HEK293 (cell line): ENCODE results near the gene GNB3.
A peak's percentile ranks its signal among the peaks of the same experiment; 100 is the strongest.

Experiments
- CTCF ChIA-PET: fragments of 350-600 bp; formaldehyde crosslinking; extraction: SDS; loops from one replicate; lab custom pipeline; 2021; ENCODE audit warnings: antibody characterized with exemption; lab: Yijun Ruan, JAX
- POLR2A ChIA-PET: fragments of 300-600 bp; formaldehyde crosslinking; extraction: SDS; loops from one replicate; lab custom pipeline; 2020; ENCODE audit warnings: antibody characterized with exemption, inconsistent platforms; lab: Yijun Ruan, JAX
- H3K27ac ChIP-seq: fragments of 200-500 bp; sonication (Bioruptor generic); 2 replicates; pipeline ENCODE4 v1.5.1; 2014; ENCODE audit warnings: low read depth, low read length, control low read depth, inconsistent platforms; ENCODE audit errors: extremely low read depth
- H3K36me3 ChIP-seq, 2 experiments: fragments of 200-500 bp in 1 of 2; sonication (Bioruptor generic) in 1 of 2; 1 replicate in 1 of 2; 2 replicates in 1 of 2; pipeline ENCODE4 v1.5.1; 2014 to 2017; ENCODE audit warnings: inconsistent platforms in 2 of 2, low read length in 2 of 2; ENCODE audit not compliant: control insufficient read depth in 2 of 2, insufficient read depth in 1 of 2
- H3K4me1 ChIP-seq: fragments of 200-500 bp; sonication (Bioruptor generic); 2 replicates; pipeline ENCODE4 v1.5.1; 2014; ENCODE audit warnings: mild to moderate bottlenecking, low read length, inconsistent platforms; ENCODE audit not compliant: control insufficient read depth, insufficient read depth
- H3K4me3 ChIP-seq: 2 replicates; pipeline ENCODE4 v1.5.1; 2011; ENCODE audit warnings: low read depth, mild to moderate bottlenecking, control low read depth, low read length, moderate library complexity
- H3K9me3 ChIP-seq: fragments of 200-500 bp; sonication (Bioruptor generic); 2 replicates; pipeline ENCODE4 v1.5.1; 2014; ENCODE audit warnings: low read depth, low read length, inconsistent platforms; ENCODE audit not compliant: control insufficient read depth, insufficient read depth
- CTCF ChIP-seq: fragments of 450-650 bp; formaldehyde crosslinking; IDR thresholded peaks from 2 replicates; pipeline ENCODE4 v1.5.1; 2016; ENCODE audit warnings: missing biosample characterization, missing genetic modification characterization
- PRDM1 ChIP-seq: fragments of 450-650 bp; formaldehyde crosslinking; IDR thresholded peaks from 2 replicates; pipeline ENCODE4; 2016; ENCODE audit warnings: missing biosample characterization, missing genetic modification characterization
- PRDM10 ChIP-seq: fragments of 450-650 bp; formaldehyde crosslinking; IDR thresholded peaks from 2 replicates; pipeline ENCODE4 v1.5.1; 2016; ENCODE audit warnings: missing biosample characterization, missing genetic modification characterization
- PRDM6 ChIP-seq: fragments of 450-650 bp; formaldehyde crosslinking; IDR thresholded peaks from 2 replicates; pipeline ENCODE4 v1.5.1; 2017; ENCODE audit warnings: missing biosample characterization, missing genetic modification characterization
- REST ChIP-seq: fragments of 450-650 bp; formaldehyde crosslinking; IDR thresholded peaks from 2 replicates; pipeline ENCODE4 v1.5.1; 2016; ENCODE audit warnings: missing biosample characterization, missing genetic modification characterization
- ZBTB6 ChIP-seq: fragments of 450-650 bp; formaldehyde crosslinking; IDR thresholded peaks from 2 replicates; pipeline ENCODE4 v1.5.1; 2017; ENCODE audit warnings: missing biosample characterization, missing genetic modification characterization
- ZEB2 ChIP-seq: fragments of 450-650 bp; formaldehyde crosslinking; IDR thresholded peaks from 2 replicates; pipeline ENCODE4 v1.5.1; 2016; ENCODE audit warnings: missing biosample characterization, missing genetic modification characterization
- ZFHX2 ChIP-seq: fragments of 450-650 bp; formaldehyde crosslinking; conservative IDR thresholded peaks from 2 replicates; pipeline ENCODE4 v1.5.1; 2016; ENCODE audit warnings: missing biosample characterization, missing genetic modification characterization
- ZFP69B ChIP-seq: fragments of 450-650 bp; formaldehyde crosslinking; IDR thresholded peaks from 2 replicates; pipeline ENCODE4 v1.5.1; 2016; ENCODE audit warnings: missing biosample characterization, missing genetic modification characterization
- ZNF10 ChIP-seq: fragments of 450-650 bp; formaldehyde crosslinking; IDR thresholded peaks from 2 replicates; pipeline ENCODE4 v1.5.1; 2017; ENCODE audit warnings: missing biosample characterization, missing genetic modification characterization
- ZNF24 ChIP-seq: fragments of 450-650 bp; formaldehyde crosslinking; IDR thresholded peaks from 2 replicates; pipeline ENCODE4 v1.5.1; 2016; ENCODE audit warnings: missing biosample characterization, missing genetic modification characterization
- ZNF311 ChIP-seq: fragments of 450-650 bp; formaldehyde crosslinking; IDR thresholded peaks from 2 replicates; pipeline ENCODE4 v1.5.1; 2017; ENCODE audit warnings: missing biosample characterization, missing genetic modification characterization, borderline replicate concordance
- ZNF366 ChIP-seq: fragments of 450-650 bp; formaldehyde crosslinking; conservative IDR thresholded peaks from 2 replicates; pipeline ENCODE4 v1.5.1; 2016; ENCODE audit warnings: missing biosample characterization, missing genetic modification characterization
- ZNF580 ChIP-seq: fragments of 450-650 bp; formaldehyde crosslinking; IDR thresholded peaks from 2 replicates; pipeline ENCODE4 v1.5.1; 2016; ENCODE audit warnings: missing biosample characterization, missing genetic modification characterization
- ZNF600 ChIP-seq: fragments of 450-650 bp; formaldehyde crosslinking; IDR thresholded peaks from 2 replicates; pipeline ENCODE4 v1.5.1; 2016; ENCODE audit warnings: missing biosample characterization, missing genetic modification characterization
- ZNF610 ChIP-seq: fragments of 450-650 bp; formaldehyde crosslinking; IDR thresholded peaks from 2 replicates; pipeline ENCODE4 v1.5.1; 2016; ENCODE audit warnings: missing biosample characterization, missing genetic modification characterization, borderline replicate concordance
- ZNF629 ChIP-seq: fragments of 450-650 bp; formaldehyde crosslinking; IDR thresholded peaks from 2 replicates; pipeline ENCODE4 v1.5.1; 2017; ENCODE audit warnings: missing biosample characterization, missing genetic modification characterization
- ZNF654 ChIP-seq: fragments of 450-650 bp; formaldehyde crosslinking; IDR thresholded peaks from 2 replicates; pipeline ENCODE4 v1.5.1; 2016; ENCODE audit warnings: low read depth, missing biosample characterization, missing genetic modification characterization
- ZNF777 ChIP-seq: fragments of 450-650 bp; formaldehyde crosslinking; IDR thresholded peaks from 2 replicates; pipeline ENCODE4 v1.5.1; 2017; ENCODE audit warnings: missing biosample characterization, missing genetic modification characterization, borderline replicate concordance
- ZSCAN30 ChIP-seq: fragments of 450-650 bp; IDR thresholded peaks from 2 replicates; pipeline ENCODE4 v1.5.1; 2018; ENCODE audit warnings: missing biosample characterization, mild to moderate bottlenecking, missing genetic modification characterization, moderate library complexity

The GNB3 gene

GRCh38 chr12:6824901-6825381 is 15.8 kb upstream of the GNB3 start:
- Histone ChIP-seq H3K27ac (no peak overlapping the region), H3K4me1 (peaks cover 6% of the 10 kb centered on the region; the same call in 1 of the 2 replicates), H3K9me3 (no peaks in the 10 kb centered on the region), H3K36me3 (peaks cover 0 to 5% of the 10 kb centered on the region in 2 experiments; a peak in 1 of 3 replicates), H3K4me3 (no peak overlapping the region)
- POLR2A ChIA-PET: interaction anchor here (0.7 kb wide), 1 partner anchor 58 kb away, joined by 3 read pairs; no protein-coding TSS in a partner anchor
- CTCF ChIA-PET: interaction anchor here (0.5 to 8.1 kb wide), 33 partner anchors 10 to 1280 kb away, joined by 3 to 116 read pairs (median 4); partner anchors contain the start of genes CDCA3, GNB3, LAG3 and MLF2
- TF ChIP-seq PRDM10 (tag by site-specific recombination): no peak
- TF ChIP-seq ZNF610: no peak
- peak; percentile 99 for TF ChIP-seq ZBTB6
- TF ChIP-seq ZNF366: peak; percentile 31; the same call in 1 of the 2 replicates

- H3K4me3 ChIP-seq: no peak overlapping the region
- H3K9me3 ChIP-seq: no peaks in the 10 kb centered on the region
- TF ChIP-seq ZNF311 (tag by site-specific recombination) (no peak), ZEB2 (peak; percentile 36; the same call in 1 of the 2 replicates), ZNF629 (tag by site-specific recombination) (peak; percentile 41; the same call in 1 of the 2 replicates), PRDM6 (tag by site-specific recombination) (no peak), CTCF (peak; percentile 96), ZFP69B (no peak), ZSCAN30 (tag by site-specific recombination) (peak; percentile 48; the same call in 1 of the 2 replicates), ZNF654 (tag by site-specific recombination) (peak; percentile 97), REST (tag by site-specific recombination) (0 out of 2 replicates have a peak, but pooled peaks have one; percentile 29), ZNF777 (tag by site-specific recombination) (peak; percentile 39; the same call in 1 of the 2 replicates), ZNF600 (tag by site-specific recombination) (peak; percentile 82; the same call in 1 of the 2 replicates), ZNF580 (tag by site-specific recombination) (0 out of 2 replicates have a peak, but pooled peaks have one; percentile 28), ZFHX2 (tag by site-specific recombination) (peak; percentile 11), ZNF24 (tag by site-specific recombination) (0 out of 2 replicates have a peak, but pooled peaks have one; percentile 43), PRDM1 (peak; percentile 70), ZNF10 (tag by site-specific recombination) (0 out of 2 replicates have a peak, but pooled peaks have one; percentile 41)
Observed at GRCh38 chr12:6825398-6826124, 15.2 kb upstream of the GNB3 start.

More at GRCh38 chr12:6825398-6826124, 15.2 kb upstream of the GNB3 start:
- H3K4me1 ChIP-seq: peaks cover 6% of the 10 kb centered on the region; the same call in 1 of the 2 replicates
- peaks cover 0 to 11% of the 10 kb centered on the region in 2 experiments; a peak in 1 of 3 replicates for H3K36me3 ChIP-seq
- no peak overlapping the region for H3K27ac ChIP-seq
- ChIA-PET CTCF (interaction anchor here (0.5 to 8.1 kb wide), 37 partner anchors 9 to 1281 kb away, joined by 3 to 116 read pairs (median 4); partner anchors contain the start of genes CDCA3, GNB3, LAG3 and LPAR5), POLR2A (interaction anchor here (0.7 to 1.2 kb wide), 2 partner anchors 26 to 59 kb away, joined by 3 read pairs; partner anchors contain the start of gene CDCA3)
